ENCODE measurements around the gene SRBD1. TPM values are rescaled to one million over a fixed set of nuclear protein-coding genes. Genes with fewer than 3 reads are reported as not detected.

SRBD1 gene
- total and polyA plus RNA-seq, 2 of the 8 experiments (the other 6 are each of a cell fraction or from before 2014, with no cell fraction given), result 4.6 to 20.0 TPM

GRCh38 chr2:45373534-45373933 lies 237.5 kb downstream of the SRBD1 start (continued):
- TF ChIP-seq SUZ12 (IDR thresholded peaks at IDR 0.05; ENCODE audit: low read length) (no peak), NRF1 (IDR thresholded peaks at IDR 0.05; ENCODE audit: low read depth, low read length) (no peak)

All from H1 (cell line).